LNCaP clone FGC (cell line): ENCODE measurements around the gene CRISP1.
A peak's percentile ranks its signal among the peaks of the same experiment; 100 is the strongest.

Experiments
- DNase-seq: peaks from one replicate; pipeline ENCODE4 v3.0.0-alpha.2; 2011; ENCODE audit warnings: low read depth
- H3K4me3 ChIP-seq: 2 replicates; pipeline ENCODE4 v1.5.1; 2011; ENCODE audit warnings: mild to moderate bottlenecking, low read depth, low read length, control low read depth
- TF ChIP-seq, protein P1 (sequence below): IDR thresholded peaks from 2 replicates; pipeline ENCODE4 v1.5.1; 2012; ENCODE audit warnings: mild to moderate bottlenecking; ENCODE audit not compliant: control insufficient read depth, insufficient read depth; ENCODE audit errors: extremely low read depth

The CRISP1 gene

DNA sequence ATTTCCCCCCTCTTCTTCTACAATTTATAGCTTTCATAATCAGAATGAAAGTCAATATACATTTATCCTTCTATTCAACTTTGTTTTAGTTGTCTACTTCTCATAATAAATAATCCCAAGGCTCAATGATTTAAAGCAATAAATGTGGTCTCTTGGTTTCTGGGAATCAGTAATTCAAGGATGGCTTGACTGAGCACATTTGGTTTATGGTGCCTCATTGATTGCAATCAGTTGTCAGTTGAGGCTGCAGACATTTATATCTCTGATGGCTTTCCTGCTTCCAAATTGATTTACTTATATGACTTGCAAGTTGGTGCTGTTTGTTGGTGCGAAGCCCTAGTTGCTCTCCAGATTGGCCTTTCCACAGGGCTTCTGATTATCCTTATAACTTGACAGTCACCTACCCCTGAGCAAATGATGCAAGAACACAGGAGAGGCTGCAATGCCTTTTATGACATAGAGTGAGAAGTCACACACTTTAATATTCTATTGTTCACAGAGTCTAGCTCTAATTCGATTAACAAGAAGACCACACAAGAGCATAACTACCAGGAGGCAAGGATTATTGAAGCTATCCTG lies 2.7 kb upstream of the CRISP1 start:
- H3K4me3 ChIP-seq, result no peak overlapping the region
- no peak for DNase-seq
- TF ChIP-seq, protein P1, sequence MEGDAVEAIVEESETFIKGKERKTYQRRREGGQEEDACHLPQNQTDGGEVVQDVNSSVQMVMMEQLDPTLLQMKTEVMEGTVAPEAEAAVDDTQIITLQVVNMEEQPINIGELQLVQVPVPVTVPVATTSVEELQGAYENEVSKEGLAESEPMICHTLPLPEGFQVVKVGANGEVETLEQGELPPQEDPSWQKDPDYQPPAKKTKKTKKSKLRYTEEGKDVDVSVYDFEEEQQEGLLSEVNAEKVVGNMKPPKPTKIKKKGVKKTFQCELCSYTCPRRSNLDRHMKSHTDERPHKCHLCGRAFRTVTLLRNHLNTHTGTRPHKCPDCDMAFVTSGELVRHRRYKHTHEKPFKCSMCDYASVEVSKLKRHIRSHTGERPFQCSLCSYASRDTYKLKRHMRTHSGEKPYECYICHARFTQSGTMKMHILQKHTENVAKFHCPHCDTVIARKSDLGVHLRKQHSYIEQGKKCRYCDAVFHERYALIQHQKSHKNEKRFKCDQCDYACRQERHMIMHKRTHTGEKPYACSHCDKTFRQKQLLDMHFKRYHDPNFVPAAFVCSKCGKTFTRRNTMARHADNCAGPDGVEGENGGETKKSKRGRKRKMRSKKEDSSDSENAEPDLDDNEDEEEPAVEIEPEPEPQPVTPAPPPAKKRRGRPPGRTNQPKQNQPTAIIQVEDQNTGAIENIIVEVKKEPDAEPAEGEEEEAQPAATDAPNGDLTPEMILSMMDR, result no peak

DNA sequence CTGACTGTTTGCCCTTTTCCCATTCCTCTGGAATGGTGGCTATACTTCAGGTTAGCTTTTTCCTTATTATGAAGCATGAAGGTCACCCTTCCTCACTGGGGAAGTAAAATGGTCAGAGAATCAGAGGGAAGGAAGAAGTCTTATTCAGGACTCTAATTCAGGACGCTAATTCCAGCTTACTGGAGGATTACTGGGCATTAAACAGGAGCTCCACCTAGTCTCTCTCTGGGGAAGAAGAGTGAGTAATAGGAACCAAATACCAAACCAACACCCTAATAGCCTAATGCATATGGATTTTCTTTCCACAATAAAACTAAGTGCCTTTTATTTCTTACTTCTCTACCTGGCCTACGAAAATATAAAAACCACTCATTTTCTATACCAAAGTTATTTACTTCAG lies 10.1 kb downstream of the CRISP1 start:
- no peak for DNase-seq
- no peak overlapping the region for H3K4me3 ChIP-seq
- TF ChIP-seq, protein P1, result no peak

DNA sequence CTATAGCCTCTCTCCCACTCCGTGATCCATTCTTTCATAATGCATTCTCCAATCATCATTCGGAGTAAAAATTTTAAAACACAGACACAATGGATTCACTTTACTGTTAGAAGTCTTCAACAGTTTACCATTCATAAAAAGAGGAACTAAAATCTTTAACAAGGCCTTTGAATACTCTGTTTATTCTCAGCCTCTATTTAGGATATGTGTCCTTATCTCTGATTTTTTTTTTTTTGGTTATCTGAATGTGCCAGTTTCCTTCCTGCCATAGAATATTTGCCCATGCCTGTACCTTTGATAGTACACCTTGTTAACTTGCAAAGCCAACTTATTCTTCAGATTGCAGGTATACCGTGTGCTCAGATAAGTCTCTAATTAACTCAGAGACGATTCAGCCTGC lies 11.1 kb downstream of the CRISP1 start:
- DNase-seq, result peak; percentile 8
- H3K4me3 ChIP-seq, result no peak overlapping the region
- TF ChIP-seq, protein P1, result no peak

GRCh38 chr6:49852975-49853374 lies 13.4 kb downstream of the CRISP1 start:
- H3K4me3 ChIP-seq, result no peak overlapping the region
- no peak for DNase-seq
- TF ChIP-seq, protein P1, result no peak

- no peak overlapping the region for H3K4me3 ChIP-seq
- peak; percentile 34 for DNase-seq
- TF ChIP-seq, protein P1, result peak; percentile 42
These were observed 17.0 kb downstream of the CRISP1 start for GRCh38 chr6:49849213-49849907.

DNA sequence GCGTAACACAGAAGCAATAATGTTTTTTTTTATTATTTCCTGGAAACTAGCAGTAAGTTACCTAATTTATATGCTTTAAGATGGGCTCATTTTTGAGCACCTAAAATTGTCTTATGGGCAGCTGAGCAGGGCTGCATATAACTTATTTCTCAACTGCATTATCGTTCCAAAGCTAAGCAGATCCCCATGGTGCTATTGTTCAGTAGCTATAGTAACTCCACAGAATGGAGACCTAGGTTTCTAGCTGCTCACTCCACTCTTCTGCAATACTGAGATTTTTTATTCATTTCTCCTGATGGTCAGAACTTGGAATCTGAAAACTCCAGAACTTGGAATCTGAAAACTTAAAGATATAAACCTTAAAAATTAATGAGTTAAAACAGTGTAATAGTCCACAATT lies 18.7 kb downstream of the CRISP1 start:
- TF ChIP-seq, protein P1, result no peak
- no peak overlapping the region for H3K4me3 ChIP-seq
- DNase-seq, result no peak

- no peak overlapping the region for H3K4me3 ChIP-seq
- no peak for DNase-seq
- TF ChIP-seq, protein P1, result no peak
These were observed 19.3 kb downstream of the CRISP1 start for GRCh38 chr6:49847014-49847413.
